Fibroblast of the aortic adventitia (primary cell): ENCODE results near the gene TOB2. TPM values are rescaled to one million over a fixed set of nuclear protein-coding genes. Genes with fewer than 3 reads are reported as not detected.

Source experiments
- DNase-seq: peaks from one replicate; pipeline ENCODE4 v3.0.0-alpha.2; 2010; ENCODE audit warnings: low read depth
- H3K4me3 ChIP-seq: 2 replicates; pipeline ENCODE4 v1.5.1; 2011; ENCODE audit warnings: low read depth, mild to moderate bottlenecking, control low read depth, low read length, moderate library complexity
- CTCF ChIP-seq: IDR thresholded peaks from 2 replicates; pipeline ENCODE4 v1.5.1; 2011; ENCODE audit warnings: mild to moderate bottlenecking, low read length, control low read depth, inconsistent platforms; ENCODE audit not compliant: insufficient read depth
- total RNA-seq: library from RNA; depleted of rRNA; stranded (reverse); fragments of >200 nt; gene quantifications from 2 replicates; pipeline ENCODE4 v1.2.3, GENCODE V29; 2012; ENCODE audit warnings: low replicate concordance

Gene TOB2
- total RNA-seq, 1 donor, result 25.4 TPM

GRCh38 chr22:41478891-41479521 is 32.4 kb upstream of the TOB2 start:
- no peak for TF ChIP-seq CTCF
- H3K4me3 ChIP-seq, result no peak overlapping the region
- peak; percentile 21 for DNase-seq

DNA sequence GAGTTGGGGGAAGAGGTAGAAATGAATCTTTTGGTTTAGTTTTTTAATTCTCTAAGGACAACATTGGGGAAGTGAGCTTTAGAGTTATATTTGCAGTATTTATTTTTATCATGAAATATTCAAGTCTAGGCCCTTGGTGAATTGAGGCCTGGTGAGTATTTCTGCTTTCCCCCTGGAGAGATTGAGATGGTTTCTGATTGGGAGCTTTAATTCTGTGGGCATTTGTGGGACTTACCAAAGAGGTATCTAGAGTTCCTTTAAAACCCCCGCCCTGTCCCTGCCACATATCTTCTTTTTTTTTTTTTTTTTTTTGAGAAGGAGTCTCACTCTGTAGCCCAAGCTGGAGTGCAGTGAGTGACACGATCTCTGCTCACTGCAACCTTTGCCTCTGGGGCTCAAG is 31.9 kb upstream of the TOB2 start:
- no peak overlapping the region for H3K4me3 ChIP-seq
- no peak for TF ChIP-seq CTCF
- no peak for DNase-seq

GRCh38 chr22:41474872-41475451 is 28.4 kb upstream of the TOB2 start:
- TF ChIP-seq CTCF, result no peak
- DNase-seq, result no peak
- no peak overlapping the region for H3K4me3 ChIP-seq

DNA sequence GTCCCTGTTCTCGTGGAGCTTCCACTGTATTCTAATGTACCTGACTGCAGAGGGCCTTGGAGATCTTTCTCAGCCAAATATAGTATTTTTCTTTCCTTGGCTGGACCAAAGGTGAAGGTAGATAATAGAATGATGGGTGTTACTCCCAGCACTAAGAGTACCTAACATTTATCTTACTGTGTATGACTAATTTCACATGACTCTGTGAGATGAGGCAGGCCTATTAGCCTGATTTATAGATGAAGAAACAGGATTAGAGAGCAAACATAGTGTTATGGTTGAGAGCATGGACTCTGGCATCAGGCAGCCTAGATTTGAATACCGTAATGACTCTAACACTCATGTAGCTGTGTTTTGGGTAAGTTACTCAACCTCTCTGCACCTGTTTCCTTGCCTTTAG is 25.0 kb upstream of the TOB2 start:
- no peak for TF ChIP-seq CTCF
- no peak for DNase-seq
- no peak overlapping the region for H3K4me3 ChIP-seq

- H3K4me3 ChIP-seq, result no peak overlapping the region
- DNase-seq, result no peak
- no peak for TF ChIP-seq CTCF
These were observed 24.3 kb upstream of the TOB2 start for GRCh38 chr22:41470886-41471285.

DNA sequence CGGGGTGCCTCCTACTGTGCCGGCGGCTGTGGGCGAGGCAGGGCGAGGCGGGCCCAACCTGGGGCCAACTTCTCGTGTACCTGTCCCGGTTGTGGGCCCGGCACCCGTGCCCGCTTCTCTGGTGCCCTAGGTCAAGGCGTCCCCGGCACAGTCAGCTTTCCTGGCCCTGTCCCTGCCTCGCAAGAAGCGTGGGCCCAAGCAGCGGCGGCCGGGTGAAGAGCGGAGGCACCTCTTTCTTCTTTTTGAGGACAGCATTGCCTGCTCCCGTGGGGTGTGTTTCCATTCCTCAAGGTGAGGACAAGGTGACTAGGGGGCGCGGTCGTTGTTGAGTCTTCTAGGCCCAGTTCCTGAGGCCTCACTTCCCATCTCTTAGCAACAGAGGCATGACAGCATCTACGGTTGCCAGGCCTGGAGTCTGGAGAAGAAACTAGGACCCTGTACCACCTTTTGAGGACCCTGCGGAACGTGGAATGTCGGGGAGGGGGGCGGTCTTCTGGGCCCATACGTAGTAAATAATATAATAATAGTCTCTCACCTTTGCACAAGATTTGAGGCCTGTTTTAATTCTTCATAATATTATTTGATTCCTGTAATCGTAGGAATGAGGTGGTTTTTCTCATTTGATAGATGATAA is 22.7 kb upstream of the TOB2 start:
- no peak for DNase-seq
- no peak for TF ChIP-seq CTCF
- H3K4me3 ChIP-seq, result peak overlapping the region; percentile 98
